Caco-2 (cell line): Measurements from ENCODE around the gene XAB2. TPM values are rescaled to one million over a fixed set of nuclear protein-coding genes. Genes with fewer than 3 reads are reported as not detected.

Source experiments
- BruUV-seq: library from RNA; stranded (reverse); fragments of 400-500 nt; replicated peaks from 2 replicates; lab custom pipeline; 2021; lab: Mats Ljungman, UMichigan
- CTCF ChIA-PET: fragments of 300-600 bp; sonication (Branson Sonifier 250); formaldehyde crosslinking; loops from one replicate; lab custom pipeline; 2022; ENCODE audit warnings: antibody characterized with exemption; lab: Charles Lee
- POLR2A ChIA-PET: fragments of 300-600 bp; sonication (Branson Sonifier 250); formaldehyde crosslinking; loops from one replicate; lab custom pipeline; 2022; ENCODE audit warnings: antibody characterized with exemption; lab: Charles Lee
- DNase-seq, 2 experiments: peaks; one replicate each; pipeline versions ENCODE4 v3.0.0 to v3.0.0-alpha.2; 2020 to 2022
- H3K27me3 ChIP-seq: replicated peaks from 2 replicates; pipeline ENCODE4 v1.6.0; 2011; ENCODE audit warnings: low read length; ENCODE audit not compliant: control insufficient read depth, insufficient read depth
- H3K36me3 ChIP-seq: 2 replicates; pipeline ENCODE4 v1.5.1; 2011; ENCODE audit warnings: low read length; ENCODE audit not compliant: control insufficient read depth, insufficient read depth
- H3K4me1 ChIP-seq: fragments of 250-450 bp; sonication (Bioruptor Pico); 2 replicates; pipeline ENCODE4 v1.5.1; 2020; ENCODE audit warnings: mild to moderate bottlenecking
- H3K4me3 ChIP-seq: 2 replicates; pipeline ENCODE4 v1.5.1; 2011; ENCODE audit warnings: low read depth, mild to moderate bottlenecking, control low read depth, low read length
- H3K9me3 ChIP-seq: fragments of 250-450 bp; sonication (Bioruptor Pico); 2 replicates; pipeline ENCODE4 v1.5.1; 2020; ENCODE audit warnings: mild to moderate bottlenecking, moderate library complexity
- H3K27ac Mint-ChIP-seq: one replicate; pipeline ENCODE4 v1.8.0; 2022; ENCODE audit warnings: mixed read lengths; ENCODE audit not compliant: unreplicated experiment
- H3K27me3 Mint-ChIP-seq: one replicate; pipeline ENCODE4 v1.8.0; 2022; ENCODE audit warnings: mixed read lengths; ENCODE audit not compliant: insufficient read depth, unreplicated experiment
- H3K36me3 Mint-ChIP-seq: one replicate; pipeline ENCODE4 v1.8.0; 2022; ENCODE audit warnings: mild to moderate bottlenecking, mixed read lengths; ENCODE audit not compliant: insufficient read depth, unreplicated experiment
- H3K4me1 Mint-ChIP-seq: one replicate; pipeline ENCODE4 v1.8.0; 2022; ENCODE audit warnings: low read depth, mixed read lengths; ENCODE audit not compliant: unreplicated experiment
- H3K4me3 Mint-ChIP-seq: one replicate; pipeline ENCODE4 v1.8.0; 2022; ENCODE audit warnings: mild to moderate bottlenecking, moderate library complexity, mixed read lengths; ENCODE audit not compliant: unreplicated experiment
- H3K9me3 Mint-ChIP-seq: one replicate; pipeline ENCODE4 v1.8.0; 2022; ENCODE audit warnings: mixed read lengths; ENCODE audit not compliant: unreplicated experiment
- CTCF ChIP-seq, 2 experiments: fragments of 200-600 bp in 1 of 2; IDR thresholded peaks; 1 replicate in 1 of 2; 2 replicates in 1 of 2; pipeline versions ENCODE4 v1.5.1 to v1.8.0; 2011 to 2022; ENCODE audit warnings: antibody characterized with exemption in 1 of 2, control low read depth in 1 of 2, inconsistent platforms in 1 of 2, low read depth in 1 of 2, low read length in 1 of 2, mild to moderate bottlenecking in 1 of 2, moderate library complexity in 1 of 2; ENCODE audit not compliant: insufficient read depth in 1 of 2, severe bottlenecking in 1 of 2, unreplicated experiment in 1 of 2
- intact Hi-C: fragments of 100-400 bp; cut with micrococcal nuclease; formaldehyde crosslinking; loops from one replicate; pipeline ENCODE4 v1.10.0; 2022; ENCODE audit not compliant: unreplicated experiment
- total RNA-seq: library from RNA; stranded (reverse); gene quantifications from 2 replicates; pipeline ENCODE4 v1.2.3, GENCODE V29; 2022

The XAB2 gene
- total RNA-seq, 1 experiment from 2014 or later, result 44.7 TPM

GRCh38 chr19:7663706-7664105 lies 34.4 kb upstream of the XAB2 start:
- no TSS peak for BruUV-seq
- H3K27me3 ChIP-seq, result no peaks in the 10 kb centered on the region
- intact Hi-C loops, result no loop called here
- no peaks in the 10 kb centered on the region for H3K9me3 ChIP-seq
- H3K4me3 ChIP-seq, result no peak overlapping the region
- Mint-ChIP-seq H3K36me3 (no peaks in the 10 kb centered on the region), H3K27me3 (peaks cover 2% of the 10 kb centered on the region), H3K4me3 (no peak overlapping the region), H3K4me1 (no peaks in the 10 kb centered on the region), H3K27ac (no peak overlapping the region), H3K9me3 (no peaks in the 10 kb centered on the region)
- no peaks in the 10 kb centered on the region for H3K4me1 ChIP-seq
- ChIA-PET CTCF (interaction anchor here (0.6 to 0.8 kb wide), 2 partner anchors 17 to 594 kb away, joined by 3 to 5 read pairs; partner anchors contain the start of genes TRAPPC5 and ZNF557), POLR2A (no interaction called here)
- DNase-seq, result no peak
- H3K36me3 ChIP-seq, result no peaks in the 10 kb centered on the region
- TF ChIP-seq CTCF (IDR thresholded peaks at IDR 0.05; ENCODE audit: insufficient read depth in 1 of 2, low read depth in 1 of 2, low read length in 1 of 2, severe bottlenecking in 1 of 2, unreplicated experiment in 1 of 2), result no peak

DNA sequence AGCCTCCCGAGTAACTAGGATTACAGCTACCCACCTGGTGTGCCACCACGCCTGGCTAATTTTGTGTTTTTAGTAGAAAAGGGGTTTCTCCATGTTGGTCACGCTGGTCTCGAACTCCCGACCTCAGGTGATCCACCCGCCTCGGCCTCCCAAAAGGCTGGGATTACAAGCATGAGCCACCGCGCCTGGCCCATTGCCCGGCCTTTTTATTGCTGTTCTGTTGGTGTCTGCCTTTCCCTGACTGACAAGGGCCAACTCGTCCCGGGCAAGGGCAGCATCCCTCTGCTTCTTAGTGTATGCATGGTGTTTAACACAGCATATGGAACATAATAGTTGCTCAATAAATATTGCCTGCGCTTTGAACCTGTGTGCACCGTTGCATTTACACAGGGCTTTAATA lies 33.3 kb upstream of the XAB2 start:
- Mint-ChIP-seq H3K9me3 (no peaks in the 10 kb centered on the region), H3K36me3 (no peaks in the 10 kb centered on the region), H3K27me3 (peaks cover 2% of the 10 kb centered on the region), H3K4me3 (no peak overlapping the region), H3K4me1 (no peaks in the 10 kb centered on the region), H3K27ac (no peak overlapping the region)
- Histone ChIP-seq H3K36me3 (no peaks in the 10 kb centered on the region), H3K4me1 (no peaks in the 10 kb centered on the region), H3K9me3 (no peaks in the 10 kb centered on the region), H3K27me3 (no peaks in the 10 kb centered on the region), H3K4me3 (no peak overlapping the region)
- ChIA-PET POLR2A (no interaction called here), CTCF (no interaction called here)
- no peak for TF ChIP-seq CTCF (IDR thresholded peaks at IDR 0.05; ENCODE audit: insufficient read depth in 1 of 2, low read depth in 1 of 2, low read length in 1 of 2, severe bottlenecking in 1 of 2, unreplicated experiment in 1 of 2)
- BruUV-seq, result no TSS peak
- no peak for DNase-seq
- intact Hi-C loops, result no loop called here

DNA sequence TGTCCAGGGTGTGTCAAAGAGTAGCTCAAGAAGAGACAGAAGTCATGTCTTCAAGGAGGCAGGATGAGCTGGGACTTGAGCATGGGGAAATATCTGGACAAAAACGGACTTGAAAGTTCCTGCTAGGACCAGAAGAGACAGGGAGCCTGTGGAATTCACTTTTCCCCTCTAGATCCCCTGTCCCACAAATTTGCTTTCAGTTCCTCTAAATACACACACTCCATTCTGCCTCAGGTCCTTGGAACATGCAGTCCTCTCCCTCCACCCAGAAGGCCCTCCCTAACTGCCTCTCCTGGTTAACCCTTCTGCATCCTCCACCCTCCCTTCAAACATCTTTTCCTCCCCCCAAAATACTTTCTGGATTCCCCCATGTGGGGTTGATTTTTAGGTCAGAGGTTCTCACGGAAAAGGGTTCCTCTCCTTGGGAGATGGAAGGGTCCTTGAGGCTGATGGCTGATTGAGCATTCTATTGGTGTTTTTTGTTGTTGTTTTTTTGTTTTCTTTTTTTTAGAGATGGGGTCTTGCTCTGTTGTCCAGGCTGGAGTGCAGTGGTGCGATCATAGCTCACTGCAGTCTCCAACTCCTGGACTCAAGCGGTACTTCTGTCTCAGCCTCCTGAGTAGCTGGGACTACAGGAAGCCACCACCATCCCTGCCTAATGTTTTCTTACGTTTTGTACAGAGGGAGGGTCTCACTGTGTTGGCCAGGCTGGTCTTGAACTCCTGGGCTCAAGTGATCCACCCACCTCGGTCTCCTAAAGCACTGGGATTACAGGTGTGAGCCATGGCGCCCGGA lies 32.6 kb upstream of the XAB2 start:
- intact Hi-C loops, result no loop called here
- Mint-ChIP-seq H3K4me3 (no peak overlapping the region), H3K27me3 (peaks cover 2% of the 10 kb centered on the region), H3K36me3 (no peaks in the 10 kb centered on the region), H3K4me1 (no peaks in the 10 kb centered on the region), H3K9me3 (no peaks in the 10 kb centered on the region), H3K27ac (no peak overlapping the region)
- ChIA-PET CTCF (no interaction called here), POLR2A (no interaction called here)
- Histone ChIP-seq H3K4me1 (no peaks in the 10 kb centered on the region), H3K27me3 (no peaks in the 10 kb centered on the region), H3K4me3 (no peak overlapping the region), H3K9me3 (no peaks in the 10 kb centered on the region), H3K36me3 (no peaks in the 10 kb centered on the region)
- DNase-seq, result no peak
- TF ChIP-seq CTCF (IDR thresholded peaks at IDR 0.05; ENCODE audit: insufficient read depth in 1 of 2, low read depth in 1 of 2, low read length in 1 of 2, severe bottlenecking in 1 of 2, unreplicated experiment in 1 of 2), result no peak
- no TSS peak for BruUV-seq
